GM12872 (cell line): ENCODE data around the gene PRL.

Experiments
- CTCF ChIP-seq: IDR thresholded peaks from 3 replicates; pipeline ENCODE4 v1.5.1; 2011; ENCODE audit warnings: low read depth, mild to moderate bottlenecking, low read length, moderate library complexity; ENCODE audit not compliant: insufficient read depth

Gene PRL

DNA sequence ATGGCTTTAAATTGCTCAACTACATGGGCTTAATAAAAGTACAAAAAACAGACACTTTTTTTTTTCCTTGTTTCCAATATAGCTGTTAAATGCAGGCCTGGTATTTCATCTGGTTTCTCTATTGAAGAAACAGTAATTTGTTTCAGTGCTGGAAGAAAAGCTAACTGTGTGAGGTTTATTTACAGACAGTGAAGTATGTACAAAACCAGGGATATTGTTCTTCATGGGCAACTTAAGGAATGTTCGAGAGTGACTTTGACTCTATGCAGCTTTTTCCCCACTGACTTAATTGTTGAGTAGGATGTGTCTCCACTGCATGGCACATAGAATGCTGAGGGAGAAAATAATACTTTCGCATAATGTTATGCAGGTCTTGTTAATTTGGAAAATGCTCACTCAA lies 31.0 kb upstream of the PRL start:
- no peak for TF ChIP-seq CTCF

- no peak for TF ChIP-seq CTCF
These were observed 29.7 kb upstream of the PRL start for GRCh38 chr6:22326500-22326899.

DNA sequence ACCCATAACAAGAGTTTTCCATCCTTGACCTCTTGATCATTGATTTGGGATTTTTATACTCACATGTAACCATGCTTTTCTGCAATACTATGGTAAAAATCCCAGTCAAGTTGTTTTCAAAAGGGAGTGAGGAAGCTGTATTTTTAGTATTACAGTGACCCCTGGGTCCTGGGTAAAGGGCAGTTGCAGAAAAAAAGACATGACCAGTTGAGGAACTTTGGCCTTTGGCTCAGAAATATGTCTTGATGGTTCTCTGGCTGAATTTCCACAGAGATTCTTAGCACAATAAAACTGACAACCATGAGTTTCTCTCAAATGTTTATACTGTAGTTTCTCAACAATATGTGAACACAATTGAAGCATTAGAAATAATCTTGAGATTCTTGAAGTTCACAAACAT lies 28.6 kb upstream of the PRL start:
- TF ChIP-seq CTCF, result no peak

DNA sequence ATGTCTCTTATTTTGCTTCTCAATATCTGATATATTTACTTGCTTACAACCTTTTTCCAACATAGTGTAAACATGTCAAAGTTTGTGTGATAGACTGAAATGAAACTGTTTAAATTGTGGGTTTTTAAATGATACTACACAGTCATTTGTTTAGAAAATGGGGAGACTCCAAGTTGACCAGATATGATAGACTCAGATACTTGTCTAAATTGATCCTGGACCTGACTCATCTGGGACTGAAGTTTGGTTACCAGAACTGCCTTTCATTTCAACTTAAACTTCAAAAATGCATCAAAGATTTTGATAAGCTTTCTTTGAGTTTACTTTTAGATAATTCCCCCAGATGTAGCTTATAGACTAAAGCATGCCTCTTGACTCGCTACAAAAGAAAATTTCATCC lies 27.0 kb upstream of the PRL start:
- TF ChIP-seq CTCF, result no peak

- TF ChIP-seq CTCF, result no peak
These were observed 25.5 kb upstream of the PRL start for GRCh38 chr6:22322103-22323030.

DNA sequence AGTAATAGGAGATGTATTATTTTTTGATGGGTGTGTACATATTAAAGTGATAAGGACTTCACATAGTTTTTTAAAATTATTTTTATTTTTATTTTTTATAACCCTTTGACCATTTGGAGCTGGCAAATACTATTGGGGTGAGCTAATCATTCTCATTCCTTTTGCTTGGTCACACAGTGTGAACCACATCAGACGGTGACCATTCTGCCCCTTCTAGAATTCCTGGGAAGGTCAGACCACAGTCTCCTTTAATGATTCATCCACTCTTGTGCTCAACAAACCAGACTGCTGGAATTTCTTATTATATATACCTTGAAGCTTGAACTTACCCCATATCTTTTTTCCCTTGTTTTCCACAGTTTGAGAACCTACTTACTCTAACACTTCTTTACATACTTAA lies 23.9 kb upstream of the PRL start:
- no peak for TF ChIP-seq CTCF

DNA sequence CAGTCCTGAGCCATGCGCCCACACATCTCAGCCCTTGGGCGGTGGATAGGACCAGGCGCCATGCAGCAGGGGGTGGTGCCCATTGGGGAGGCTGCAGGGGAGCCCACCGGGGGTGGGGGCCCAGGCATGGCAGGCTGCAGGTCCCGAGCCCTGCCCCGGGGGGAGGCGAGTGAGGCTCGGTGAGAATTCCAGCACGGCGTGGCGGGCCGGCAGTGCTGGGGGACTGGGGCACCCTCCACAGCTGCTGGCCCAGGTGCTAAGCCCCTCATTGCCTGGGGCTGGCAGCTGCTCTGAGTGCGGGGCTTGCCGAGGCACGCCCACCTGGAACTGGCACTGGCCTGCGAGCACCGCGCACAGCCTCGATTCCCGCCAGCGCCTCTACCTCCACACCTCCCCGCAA lies 21.6 kb upstream of the PRL start:
- TF ChIP-seq CTCF, result no peak
